Cardiac septum (tissue), 1 donor: ENCODE measurements around the gene GNMT. TPM values are rescaled to one million over a fixed set of nuclear protein-coding genes. Genes with fewer than 3 reads are reported as not detected.
"Not testable (repeated sequence)": the region's sequence is repeated elsewhere in the genome, so short reads cannot be mapped to it uniquely, and the experiment has no call there.

Experiments used
- DNase-seq: peaks from one replicate; pipeline ENCODE4 v3.0.0-alpha.2; 2020; ENCODE audit warnings: low spot score
- intact Hi-C: fragments of 100-400 bp; cut with DNase I; formaldehyde crosslinking; loops from one replicate; pipeline ENCODE4 v1.14.0; 2022
- total RNA-seq: library from RNA; stranded (reverse); fragmentation: NEBNext Ultra II Directional; extraction: Animal tissue kit (Norgen Biotek cat#: 25700); gene quantifications from one replicate; pipeline ENCODE4 v1.2.1, GENCODE V29; 2021
- donor health status: DM: no; HTN: no; CAD: no.

Gene GNMT
- total RNA-seq, 1 donor from 2014 or later: 0.30 TPM

DNA sequence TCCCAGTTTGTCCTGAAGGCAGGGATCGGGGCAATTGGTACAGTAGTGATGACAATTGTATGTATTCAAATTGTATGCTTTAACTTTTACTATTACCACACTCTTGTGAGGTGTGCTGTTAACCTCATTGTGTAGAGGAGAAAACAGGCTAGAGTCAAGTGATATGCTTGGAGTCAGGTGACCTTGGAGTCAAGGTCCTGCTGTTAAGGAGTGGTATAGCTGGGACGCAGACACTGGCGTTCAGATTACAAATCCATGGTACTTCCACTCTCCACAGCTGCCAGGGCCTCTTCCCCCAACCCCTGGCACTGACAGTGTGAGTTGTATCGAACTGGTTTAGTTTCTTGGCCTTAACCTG lies 20.8 kb upstream of the GNMT start:
- no peak for DNase-seq
- intact Hi-C loops: no loop called here

DNA sequence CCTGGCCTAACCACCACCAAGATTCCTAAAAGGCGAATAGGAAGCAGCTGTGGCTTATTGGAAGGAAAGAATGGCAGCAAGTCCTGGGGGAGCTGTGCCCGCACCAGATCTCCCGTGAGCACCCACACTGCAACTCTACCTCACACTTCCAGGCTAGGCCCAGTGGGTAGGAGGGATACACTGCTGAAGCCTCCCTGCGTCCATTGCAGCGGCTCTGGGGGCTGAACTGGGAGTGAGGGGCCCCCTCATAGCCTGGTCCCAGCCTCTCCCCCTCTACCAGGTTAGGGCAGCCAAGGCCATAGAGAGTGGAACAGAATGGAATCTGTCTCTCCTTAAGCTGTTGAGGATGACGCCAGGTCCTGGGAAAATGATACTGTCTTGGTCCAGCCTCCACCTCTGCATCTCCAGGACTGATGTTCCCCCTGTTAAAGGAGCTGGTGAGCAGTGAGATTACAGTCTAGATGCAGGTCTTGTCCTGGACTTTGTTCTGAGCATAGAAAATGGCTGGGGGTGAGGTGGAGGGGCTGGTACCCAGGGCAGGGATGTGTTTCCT lies 20.0 kb upstream of the GNMT start:
- intact Hi-C loops: no loop called here
- DNase-seq: no peak

DNA sequence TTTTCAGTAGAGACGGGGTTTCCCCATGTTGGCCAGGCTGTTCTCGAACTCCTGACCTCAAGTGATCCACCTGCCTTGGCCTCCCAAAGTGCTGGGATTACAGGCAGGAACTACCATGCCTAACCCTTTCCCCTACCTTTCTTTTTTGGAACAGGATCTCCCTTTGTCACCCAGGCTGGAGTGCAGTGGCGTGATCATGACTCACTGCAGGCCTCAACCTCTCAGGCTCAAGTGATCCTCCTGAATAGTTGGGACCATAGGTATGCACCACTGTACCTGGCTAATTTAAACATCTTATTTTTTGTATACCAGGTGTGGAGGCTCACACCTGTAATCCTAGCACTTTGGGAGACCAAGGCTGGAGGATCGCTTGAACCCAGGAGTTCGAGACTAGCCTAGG lies 19.2 kb upstream of the GNMT start:
- intact Hi-C loops, DNase-seq: not testable (repeated sequence)

DNA sequence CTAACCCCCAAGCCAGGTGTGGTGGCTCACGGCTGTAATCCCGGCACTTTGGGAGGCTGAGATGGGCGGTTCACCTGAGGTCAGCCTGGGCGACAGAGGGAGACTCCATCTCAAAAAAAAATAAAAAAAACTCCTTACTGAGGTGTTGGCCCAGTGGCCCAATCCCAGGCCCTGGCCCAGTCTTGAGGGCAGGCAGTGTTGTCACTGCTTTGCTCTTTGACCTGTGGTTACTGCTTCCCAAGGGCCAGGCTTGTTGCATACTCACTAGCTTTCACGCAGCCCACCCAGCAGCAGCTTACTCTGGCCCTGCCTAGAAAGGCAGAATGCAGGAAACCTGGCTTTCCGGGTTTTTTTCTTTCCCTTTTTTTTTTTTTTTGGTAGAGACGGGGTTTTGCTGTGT lies 18.1 kb upstream of the GNMT start:
- DNase-seq: no peak
- intact Hi-C loops: no loop called here

DNA sequence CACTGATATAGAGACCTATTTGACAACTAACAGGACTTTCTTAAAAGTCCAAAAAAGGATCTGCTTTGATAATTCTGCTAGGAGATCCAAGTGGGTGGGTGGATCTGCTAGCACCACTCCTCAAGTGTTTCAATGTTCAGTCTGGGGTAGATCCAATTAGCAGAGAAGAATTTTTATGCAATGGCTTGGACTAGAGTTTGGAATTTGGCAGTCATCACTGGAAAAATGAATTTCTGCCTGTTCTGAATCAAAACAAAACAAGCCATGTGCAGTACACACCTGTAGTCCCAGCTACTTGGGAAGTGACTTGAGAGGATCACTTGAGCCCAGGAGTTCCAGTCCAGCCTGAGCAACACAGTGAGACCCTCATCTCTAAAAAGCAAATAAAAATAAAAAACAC lies 12.6 kb upstream of the GNMT start:
- no peak for DNase-seq
- intact Hi-C loops: no loop called here

DNA sequence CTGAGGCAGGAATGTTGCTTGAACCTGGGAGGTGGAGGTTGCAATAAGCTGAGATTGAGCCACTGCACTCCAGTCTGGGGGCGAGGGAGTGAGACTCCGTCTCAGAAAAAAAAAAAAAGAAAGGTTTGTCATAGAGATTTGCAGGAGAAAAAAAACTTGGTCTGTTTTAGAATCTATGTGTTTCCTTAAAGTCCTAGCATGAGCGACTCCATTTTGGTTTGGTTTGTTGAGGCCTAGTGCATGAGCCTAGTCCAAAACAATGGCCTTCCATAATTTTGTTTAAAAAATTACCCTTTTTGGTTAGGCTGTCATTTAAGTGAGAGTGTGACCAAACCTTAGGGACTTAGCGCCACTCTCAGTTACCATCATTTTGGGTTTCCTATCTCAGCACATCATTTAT lies 8.2 kb upstream of the GNMT start:
- no peak for DNase-seq
- intact Hi-C loops: no loop called here

DNA sequence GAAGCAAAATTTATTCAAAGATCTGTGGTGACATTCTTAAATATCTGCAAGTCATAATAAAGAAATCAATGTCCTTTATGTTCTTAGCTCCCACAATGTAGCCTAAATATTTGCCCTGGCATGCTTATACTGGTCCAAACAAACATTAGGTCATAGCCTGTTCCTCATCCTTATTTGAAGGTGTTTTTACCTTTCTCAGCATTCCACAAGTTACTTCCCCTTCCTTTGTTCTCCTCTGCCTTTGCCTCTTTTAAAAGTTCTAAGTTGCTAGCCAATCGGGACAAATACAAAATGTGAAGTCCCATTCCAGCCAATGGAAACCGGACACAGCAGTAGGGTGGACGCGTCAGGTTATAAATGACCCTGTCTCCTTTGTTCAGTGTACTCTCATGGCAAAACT lies 6.1 kb upstream of the GNMT start:
- intact Hi-C loops, DNase-seq: not testable (repeated sequence)

DNA sequence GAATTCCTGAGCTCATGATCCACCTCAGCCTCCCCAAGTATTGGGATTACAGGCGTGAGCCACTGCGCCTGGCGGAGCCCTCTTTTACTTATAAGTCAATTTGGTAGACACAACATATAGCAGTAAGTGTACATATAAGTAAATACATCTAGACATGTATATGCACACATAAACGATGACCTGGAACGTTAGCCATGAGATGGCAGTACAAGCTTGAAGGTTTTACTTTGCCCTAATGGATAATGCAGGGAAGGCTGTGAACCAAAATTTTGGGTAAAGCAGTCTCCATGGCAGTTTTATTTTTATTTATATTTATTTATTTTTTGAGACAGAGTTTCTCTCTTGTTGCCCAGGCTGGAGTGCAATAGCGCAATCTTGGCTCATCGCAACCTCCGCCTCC lies 2.4 kb upstream of the GNMT start:
- DNase-seq: no peak
- intact Hi-C loops: no loop called here

DNA sequence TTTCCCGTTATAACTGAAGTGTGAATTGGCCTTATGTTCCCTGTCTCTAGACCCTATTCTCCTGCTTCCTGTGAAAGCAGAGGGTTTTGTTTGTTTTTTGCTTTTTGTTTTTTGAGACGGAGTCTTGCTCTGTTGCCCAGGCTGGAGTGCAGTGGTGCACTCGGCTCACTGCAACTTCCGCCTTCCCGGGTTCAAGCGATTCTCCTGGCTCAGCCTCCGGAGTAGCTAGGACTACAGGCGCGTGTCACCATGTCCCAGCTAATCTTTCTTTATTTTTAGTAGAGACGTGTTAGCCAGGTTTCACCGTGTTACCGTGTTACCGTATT lies 674 bp upstream of the GNMT start:
- intact Hi-C loops: no loop called here
- no peak for DNase-seq

DNA sequence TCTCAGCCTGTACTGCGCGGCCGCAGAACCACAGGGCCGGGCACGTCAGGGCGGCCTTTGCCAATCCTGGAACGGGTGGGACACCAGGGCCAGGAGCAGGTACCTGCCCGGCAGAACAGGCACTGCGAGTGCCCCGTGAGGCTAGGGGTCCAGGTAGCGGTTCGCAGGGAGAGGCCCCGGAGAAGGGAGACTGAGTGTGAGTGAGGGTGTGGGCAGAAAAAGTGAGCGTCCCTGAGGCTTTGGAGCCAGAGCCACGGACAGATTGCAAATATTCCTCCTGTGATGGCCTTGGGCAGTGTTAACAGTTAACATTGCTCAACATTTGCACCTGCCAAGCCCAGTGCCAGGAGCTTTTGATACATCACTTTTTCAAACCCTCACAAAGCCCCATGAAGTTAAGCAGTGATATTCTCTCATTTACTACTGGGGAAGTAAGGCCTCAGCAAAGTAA lies 491 bp downstream of the GNMT start:
- DNase-seq: no peak
- intact Hi-C loops: no loop called here

DNA sequence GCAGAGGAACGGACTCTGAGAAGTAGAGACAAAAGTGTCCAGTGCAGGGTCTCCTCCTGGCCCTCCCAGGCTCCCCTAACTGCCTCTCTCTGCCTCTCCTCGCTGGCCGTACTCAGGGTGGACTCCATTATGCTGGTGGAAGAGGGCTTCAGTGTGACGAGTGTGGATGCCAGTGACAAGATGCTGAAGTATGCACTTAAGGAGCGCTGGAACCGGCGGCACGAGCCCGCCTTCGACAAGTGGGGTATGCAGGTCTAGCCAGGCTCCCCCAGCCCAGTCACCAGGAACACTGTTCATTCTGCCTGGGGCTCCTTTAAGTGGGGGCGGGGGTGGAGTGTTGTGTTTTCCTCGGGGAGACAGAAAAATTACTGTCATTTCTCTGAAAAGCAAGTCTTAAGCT lies 1.5 kb downstream of the GNMT start:
- intact Hi-C loops: no loop called here
- no peak for DNase-seq

DNA sequence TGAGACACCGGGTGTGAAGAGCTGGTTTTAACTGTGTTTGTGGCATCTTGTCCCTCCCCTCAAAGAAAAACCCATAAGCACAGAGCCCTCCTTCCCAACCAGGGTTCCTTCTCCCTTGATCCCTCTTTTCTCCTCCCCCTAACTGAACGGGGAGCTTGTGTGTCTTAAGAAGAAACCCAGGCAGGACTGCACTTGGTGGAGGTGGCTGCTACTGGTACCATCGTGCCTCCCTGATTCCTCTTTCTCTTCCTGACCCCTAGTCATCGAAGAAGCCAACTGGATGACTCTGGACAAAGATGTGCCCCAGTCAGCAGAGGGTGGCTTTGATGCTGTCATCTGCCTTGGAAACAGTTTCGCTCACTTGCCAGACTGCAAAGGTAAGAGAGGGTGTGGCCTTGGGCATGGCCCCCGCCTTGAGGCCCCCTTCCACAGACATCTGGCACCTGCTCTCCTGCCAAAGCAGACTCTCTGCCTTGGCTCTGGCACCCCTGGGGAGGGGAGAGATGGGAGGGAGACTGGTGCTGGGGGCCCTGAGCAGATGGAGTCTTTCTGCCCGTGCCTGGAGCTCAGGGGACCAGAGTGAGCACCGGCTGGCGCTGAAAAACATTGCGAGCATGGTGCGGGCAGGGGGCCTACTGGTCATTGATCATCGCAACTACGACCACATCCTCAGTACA lies 2.1 kb downstream of the GNMT start:
- no peak for DNase-seq
- intact Hi-C loops: no loop called here

DNA sequence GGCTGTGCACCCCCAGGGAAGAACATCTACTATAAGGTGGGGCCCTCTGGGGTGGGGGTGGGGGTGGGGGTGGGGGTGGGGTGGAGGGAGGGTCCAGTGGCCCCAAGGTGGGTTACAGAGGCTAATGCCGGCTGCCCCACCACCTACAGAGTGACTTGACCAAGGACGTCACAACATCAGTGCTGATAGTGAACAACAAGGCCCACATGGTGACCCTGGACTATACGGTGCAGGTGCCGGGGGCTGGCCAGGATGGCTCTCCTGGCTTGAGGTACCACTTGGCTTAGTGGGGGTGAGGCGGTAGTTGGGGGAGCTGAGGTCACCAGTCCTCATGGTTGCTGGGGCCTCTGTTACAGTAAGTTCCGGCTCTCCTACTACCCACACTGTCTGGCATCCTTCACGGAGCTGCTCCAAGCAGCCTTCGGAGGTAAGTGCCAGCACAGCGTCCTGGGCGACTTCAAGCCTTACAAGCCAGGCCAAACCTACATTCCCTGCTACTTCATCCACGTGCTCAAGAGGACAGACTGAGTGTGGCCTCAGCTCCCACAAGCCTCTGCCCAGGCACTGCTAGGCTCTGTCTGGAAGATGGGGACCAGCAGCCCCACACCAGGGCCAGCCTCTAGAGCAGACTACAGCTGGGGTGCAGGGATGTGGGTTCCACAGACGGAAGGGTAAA lies 2.8 kb downstream of the GNMT start:
- intact Hi-C loops: no loop called here
- no peak for DNase-seq

DNA sequence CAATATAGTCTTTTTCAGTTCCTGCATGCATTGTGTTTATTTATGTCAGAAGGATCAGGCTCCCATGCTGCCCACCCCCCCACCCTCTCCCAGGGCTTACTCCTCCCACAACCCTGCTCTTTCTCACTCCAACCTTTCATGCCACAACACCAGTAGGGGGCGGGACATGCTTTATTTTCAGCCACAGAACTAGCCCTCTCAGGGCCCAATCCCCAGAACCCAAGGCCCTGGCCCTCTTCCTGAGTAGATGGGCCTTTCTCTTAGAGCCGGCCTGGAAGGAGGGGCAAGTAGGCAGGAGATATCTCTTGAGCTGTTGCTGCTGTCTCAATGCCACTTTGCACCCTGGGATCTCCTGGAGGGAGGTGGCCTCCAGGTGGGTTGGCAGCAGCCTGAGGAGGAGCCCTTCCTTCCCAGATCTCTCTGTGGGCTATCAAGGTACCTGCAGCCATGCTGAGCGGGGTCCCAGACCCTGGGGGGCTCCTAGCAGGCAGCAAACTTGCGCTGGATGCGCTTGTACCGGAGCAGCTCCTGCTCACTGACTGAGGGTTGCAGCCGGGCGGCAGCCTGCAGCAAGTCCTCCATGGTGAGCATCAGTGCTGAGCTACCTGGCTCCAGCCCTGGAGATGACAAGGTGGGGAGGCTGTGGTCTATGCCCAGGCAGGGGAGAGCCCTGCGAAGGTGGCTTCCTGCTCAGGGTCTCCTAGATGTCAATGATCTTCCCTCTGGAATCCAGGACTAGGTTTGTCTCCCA lies 3.5 kb downstream of the GNMT start:
- no peak for DNase-seq

DNA sequence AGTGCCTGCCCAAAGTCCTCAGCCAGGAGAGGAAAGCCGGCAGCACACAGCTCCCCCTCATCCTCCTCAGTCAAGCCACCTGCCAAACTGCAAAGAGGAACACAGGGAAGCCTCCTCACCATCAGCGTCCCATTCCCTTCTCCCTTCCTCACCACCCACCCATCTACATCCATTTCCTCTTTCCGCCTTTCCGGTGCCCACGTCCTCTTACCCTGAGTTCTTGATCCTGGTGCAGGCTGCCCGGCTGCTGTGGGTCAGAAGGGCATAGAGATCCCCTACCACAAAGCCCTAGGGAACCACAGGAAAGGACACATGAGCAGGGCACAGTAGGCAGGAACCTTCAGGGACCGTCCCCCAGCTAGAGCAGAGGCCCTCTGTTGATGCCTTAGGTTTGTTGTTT lies 6.0 kb downstream of the GNMT start:
- intact Hi-C loops: no loop called here

More for the DNA sequence above, 3.5 kb downstream of the GNMT start:
- intact Hi-C loops: no loop called here

DNA sequence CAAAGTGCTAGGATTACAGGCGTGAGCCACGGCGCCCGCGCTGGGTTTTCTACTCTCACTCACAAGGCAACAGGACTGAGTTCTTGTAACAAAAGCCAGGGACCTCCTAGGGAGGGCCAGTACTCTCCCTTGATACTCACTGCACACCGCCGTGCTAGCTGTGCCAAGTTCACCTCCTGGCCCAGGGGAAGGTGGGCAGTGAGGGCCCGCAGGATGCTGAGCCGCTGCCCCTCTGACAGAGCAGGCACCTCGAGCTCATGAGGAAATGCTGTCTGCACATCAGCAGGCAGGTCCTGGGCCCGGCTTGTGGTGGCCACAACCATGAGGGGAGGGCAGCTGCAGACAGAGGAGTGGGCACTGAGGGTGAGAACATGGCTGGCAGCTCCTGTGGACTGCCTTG lies 6.7 kb downstream of the GNMT start:
- DNase-seq: no peak
- intact Hi-C loops: no loop called here

More for the DNA sequence above, 6.0 kb downstream of the GNMT start:
- no peak for DNase-seq

DNA sequence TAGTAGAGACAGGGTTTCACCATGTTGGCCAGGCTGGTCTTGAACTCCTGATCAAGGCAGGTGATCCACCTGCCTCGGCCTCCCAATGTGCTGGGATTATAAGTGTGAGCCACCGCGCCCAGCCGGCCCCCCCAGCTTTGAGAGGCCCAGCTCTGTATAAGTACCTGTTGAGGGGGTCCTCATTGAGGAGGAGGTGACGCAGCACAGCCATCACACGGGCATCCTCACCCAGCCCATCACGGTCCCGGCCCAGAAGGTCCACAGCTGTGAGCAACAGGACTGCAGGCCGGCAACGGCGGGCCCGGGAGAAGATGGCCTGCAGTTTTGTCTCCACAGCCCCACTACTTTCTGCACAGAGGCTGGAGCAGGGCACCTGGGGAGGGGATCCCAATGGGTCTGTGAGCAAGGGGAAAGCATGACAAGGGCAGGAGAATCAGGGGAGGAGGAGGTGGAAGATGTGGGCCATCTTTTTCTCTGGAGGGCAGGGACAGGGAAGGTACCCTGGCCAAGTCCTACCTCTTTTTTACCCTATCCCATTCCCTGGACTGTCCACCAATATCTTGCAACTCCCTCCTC lies 7.7 kb downstream of the GNMT start:
- DNase-seq: no peak
- intact Hi-C loops: no loop called here

DNA sequence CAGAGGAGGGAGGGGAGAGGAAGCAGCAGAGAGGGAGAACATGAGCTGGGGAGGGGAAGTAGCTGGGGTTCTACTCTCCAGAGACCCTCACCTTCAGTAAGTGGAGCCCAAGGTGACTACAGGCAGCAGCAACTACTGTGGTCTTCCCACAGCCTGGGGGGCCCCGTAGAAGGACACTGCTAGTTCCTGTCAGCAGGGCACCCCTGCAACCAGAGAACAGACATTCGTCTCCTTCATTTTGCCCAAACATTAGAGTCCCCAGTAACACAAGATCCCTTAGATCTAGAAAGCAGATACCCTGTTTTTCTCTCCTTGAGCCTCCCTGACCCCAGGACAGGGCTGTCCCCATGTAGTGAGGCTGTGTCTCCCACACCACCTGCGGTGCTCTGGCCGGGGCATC lies 8.2 kb downstream of the GNMT start:
- intact Hi-C loops: no loop called here
- no peak for DNase-seq

DNA sequence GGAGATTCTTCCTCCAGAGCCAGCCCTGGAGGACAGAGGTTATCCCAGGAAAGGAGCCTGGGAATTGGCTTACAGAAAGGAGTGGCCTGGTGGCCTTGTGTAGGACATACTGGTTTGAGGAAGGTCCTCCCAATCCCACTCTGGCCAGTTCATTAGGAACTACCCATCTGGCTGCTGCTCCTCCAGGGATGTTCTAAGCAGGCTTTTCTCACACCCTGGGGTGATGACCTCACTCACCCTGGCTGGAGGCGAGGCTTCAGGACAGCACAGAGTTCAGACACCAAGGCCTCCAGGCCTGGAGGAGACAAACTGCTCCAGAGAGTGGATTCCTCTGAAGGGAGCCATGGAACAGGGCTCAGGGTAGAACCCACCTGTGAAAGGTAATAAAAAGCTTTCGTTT lies 8.9 kb downstream of the GNMT start:
- no peak for DNase-seq
- intact Hi-C loops: no loop called here

DNA sequence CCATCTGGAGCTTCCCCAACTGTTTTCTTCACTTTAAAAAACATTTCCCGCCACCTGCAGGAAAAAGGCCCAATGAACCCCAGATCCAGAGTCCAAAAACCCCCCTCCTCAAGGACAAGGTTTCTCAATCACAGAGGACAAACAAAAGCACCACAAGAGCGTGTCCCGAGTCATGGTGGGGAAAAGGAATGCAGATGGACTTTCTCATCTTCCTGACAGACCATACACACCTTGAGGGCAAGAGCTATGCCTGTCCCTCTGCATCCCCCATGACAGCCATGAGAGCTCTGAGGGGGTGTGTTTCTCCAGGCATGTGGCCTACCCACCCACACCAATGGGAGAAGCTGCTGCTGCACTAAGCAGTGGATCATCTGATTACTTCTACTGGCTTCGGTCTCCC lies 9.4 kb downstream of the GNMT start:
- intact Hi-C loops: no loop called here
- no peak for DNase-seq
